ENCODE measurements around the gene NEBL.

The NEBL gene

DNA sequence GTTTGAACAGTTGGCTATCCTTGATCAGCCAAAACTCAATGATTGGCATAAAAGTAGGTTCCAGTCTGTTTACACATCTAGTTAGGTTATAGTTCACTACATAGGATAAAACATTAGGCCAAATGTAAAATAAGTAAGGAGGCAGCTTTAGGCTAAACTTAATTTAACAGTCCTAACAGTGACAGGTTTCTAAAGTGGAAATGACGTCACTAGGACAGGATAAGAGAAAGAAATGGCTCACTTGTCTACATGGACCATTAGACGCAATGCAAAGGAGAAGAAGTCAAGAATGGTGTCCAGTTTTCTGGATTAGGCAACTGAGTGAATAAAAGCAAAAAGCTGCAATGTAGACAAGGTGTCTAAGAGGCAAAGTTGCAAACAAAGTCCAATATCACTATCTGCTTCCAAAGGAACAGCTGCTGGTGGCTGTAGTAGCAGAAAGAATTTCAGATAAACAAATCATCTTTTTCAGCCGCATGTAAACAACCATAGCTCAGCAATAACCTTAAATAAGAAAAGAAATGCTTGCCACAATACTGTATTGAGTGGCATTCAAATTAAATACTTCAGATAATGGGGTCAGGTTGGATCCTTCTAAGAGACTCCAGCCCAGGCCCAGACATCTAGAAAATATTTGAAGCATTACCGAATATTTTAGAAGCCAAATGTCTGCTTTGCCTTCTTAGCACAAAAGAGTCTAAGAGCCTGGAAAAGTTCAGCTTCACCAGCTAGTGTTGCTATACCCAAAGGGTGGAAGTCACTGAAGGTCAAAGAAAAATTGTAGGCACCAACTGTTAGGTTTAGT, 154.2 kb downstream of the NEBL start:
- no peak overlapping the region for H3K27ac ChIP-seq
- no peak for DNase-seq
- H3K27me3 ChIP-seq (replicated peaks), result no peaks in the 10 kb centered on the region
- H3K36me3 ChIP-seq (replicated peaks), result no peaks in the 10 kb centered on the region
- no peak overlapping the region for H3K4me3 ChIP-seq (ENCODE audit: low read depth, low read length)
- in situ Hi-C loops (cut with HindIII; ENCODE audit: low pct_ligation_motif_present, low sequenced_read_pairs), result no loop called here
- TF ChIP-seq, protein P1, sequence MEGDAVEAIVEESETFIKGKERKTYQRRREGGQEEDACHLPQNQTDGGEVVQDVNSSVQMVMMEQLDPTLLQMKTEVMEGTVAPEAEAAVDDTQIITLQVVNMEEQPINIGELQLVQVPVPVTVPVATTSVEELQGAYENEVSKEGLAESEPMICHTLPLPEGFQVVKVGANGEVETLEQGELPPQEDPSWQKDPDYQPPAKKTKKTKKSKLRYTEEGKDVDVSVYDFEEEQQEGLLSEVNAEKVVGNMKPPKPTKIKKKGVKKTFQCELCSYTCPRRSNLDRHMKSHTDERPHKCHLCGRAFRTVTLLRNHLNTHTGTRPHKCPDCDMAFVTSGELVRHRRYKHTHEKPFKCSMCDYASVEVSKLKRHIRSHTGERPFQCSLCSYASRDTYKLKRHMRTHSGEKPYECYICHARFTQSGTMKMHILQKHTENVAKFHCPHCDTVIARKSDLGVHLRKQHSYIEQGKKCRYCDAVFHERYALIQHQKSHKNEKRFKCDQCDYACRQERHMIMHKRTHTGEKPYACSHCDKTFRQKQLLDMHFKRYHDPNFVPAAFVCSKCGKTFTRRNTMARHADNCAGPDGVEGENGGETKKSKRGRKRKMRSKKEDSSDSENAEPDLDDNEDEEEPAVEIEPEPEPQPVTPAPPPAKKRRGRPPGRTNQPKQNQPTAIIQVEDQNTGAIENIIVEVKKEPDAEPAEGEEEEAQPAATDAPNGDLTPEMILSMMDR (IDR thresholded peaks at IDR 0.05; ENCODE audit: low read depth, low read length, missing control alignments), result no peak

DNA sequence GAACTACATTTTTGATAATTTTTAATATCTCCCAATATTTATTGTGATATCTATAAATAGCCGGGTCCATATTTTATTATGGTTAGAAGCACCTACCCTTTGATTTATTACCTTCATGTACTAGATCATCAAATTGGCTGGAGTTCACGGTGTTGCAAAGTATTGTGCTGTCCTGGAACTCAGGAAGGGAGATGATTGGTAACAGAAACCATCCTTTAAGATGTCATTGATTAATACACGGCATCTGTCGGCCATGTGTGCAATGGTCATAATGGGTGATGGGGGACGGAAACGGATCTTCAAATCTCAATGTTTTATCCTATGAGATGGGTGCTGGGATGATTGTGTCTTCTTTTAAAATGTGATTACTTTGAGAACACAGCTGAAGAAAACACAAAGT, 157.0 kb downstream of the NEBL start:
- TF ChIP-seq, protein P1 (IDR thresholded peaks at IDR 0.05; ENCODE audit: low read depth, low read length, missing control alignments), result no peak
- Histone ChIP-seq H3K27me3 (replicated peaks) (no peaks in the 10 kb centered on the region), H3K4me3 (ENCODE audit: low read depth, low read length) (no peak overlapping the region), H3K27ac (no peak overlapping the region), H3K36me3 (replicated peaks) (no peaks in the 10 kb centered on the region)
- in situ Hi-C loops (cut with HindIII; ENCODE audit: low pct_ligation_motif_present, low sequenced_read_pairs), result no loop called here
- DNase-seq, result no peak

DNA sequence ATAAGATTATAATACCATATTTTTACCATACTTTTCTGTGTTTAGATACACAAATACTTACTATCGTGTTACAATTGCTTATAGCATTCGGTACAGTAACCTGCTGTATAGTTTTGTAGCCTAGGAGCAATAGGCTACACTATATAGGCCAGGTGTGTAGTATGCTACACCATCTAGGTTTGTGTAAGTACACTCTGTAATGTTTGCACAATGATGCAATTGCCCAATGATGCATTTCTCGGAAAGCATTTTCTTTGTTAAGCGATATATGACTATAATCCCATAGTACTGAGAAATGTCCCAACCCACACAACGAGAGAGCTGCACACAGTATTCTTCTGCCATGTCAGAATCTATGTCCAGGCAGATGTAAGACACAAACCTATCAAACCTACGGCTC, 160.0 kb downstream of the NEBL start:
- H3K27me3 ChIP-seq (replicated peaks), result no peaks in the 10 kb centered on the region
- no peak for DNase-seq
- no peak overlapping the region for H3K27ac ChIP-seq
- in situ Hi-C loops (cut with HindIII; ENCODE audit: low pct_ligation_motif_present, low sequenced_read_pairs), result no loop called here
- H3K4me3 ChIP-seq (ENCODE audit: low read depth, low read length), result no peak overlapping the region
- TF ChIP-seq, protein P1 (IDR thresholded peaks at IDR 0.05; ENCODE audit: low read depth, low read length, missing control alignments), result no peak
- no peaks in the 10 kb centered on the region for H3K36me3 ChIP-seq (replicated peaks)

All from brain microvascular endothelial cell (primary cell).